Spleen (tissue), 11 donors: Measurements from ENCODE around the gene ABLIM2. TPM values are rescaled to one million over a fixed set of nuclear protein-coding genes. Genes with fewer than 3 reads are reported as not detected.
A peak's percentile ranks its signal among the peaks of the same experiment; 100 is the strongest.

Experiments
- DNase-seq: peaks from one replicate; pipeline ENCODE4 v3.0.0-alpha.2; 2020
- H3K27ac ChIP-seq, 8 donors: fragments of 200-600 bp; sonication (generic) in 7 of 8; 1 replicate in 4 of 8; 2 replicates in 4 of 8; pipeline versions ENCODE4 v1.5.0 to v1.8.0; 2016 to 2021; ENCODE audit warnings: inconsistent platforms in 4 of 8, mild to moderate bottlenecking in 4 of 8, moderate library complexity in 1 of 8
- H3K27me3 ChIP-seq, 7 donors: fragments of 200-600 bp; sonication (generic) in 6 of 7; replicated peaks in 1 of 7; 1 replicate in 4 of 7; 2 replicates in 3 of 7; pipeline versions ENCODE4 v1.5.0 to v1.8.0; 2016 to 2021; ENCODE audit warnings: inconsistent platforms in 3 of 7, mild to moderate bottlenecking in 1 of 7
- H3K36me3 ChIP-seq, 6 donors: fragments of 200-600 bp; sonication (generic) in 5 of 6; 1 replicate in 4 of 6; 2 replicates in 2 of 6; pipeline versions ENCODE4 v1.5.0 to v1.8.0; 2016 to 2021; ENCODE audit warnings: inconsistent platforms in 2 of 6
- H3K4me1 ChIP-seq, 6 donors: fragments of 200-600 bp; sonication (generic) in 5 of 6; 1 replicate in 3 of 6; 2 replicates in 3 of 6; pipeline versions ENCODE4 v1.5.0 to v1.8.0; 2016 to 2021; ENCODE audit warnings: inconsistent platforms in 3 of 6
- H3K4me3 ChIP-seq, 8 donors: fragments of 200-600 bp; sonication (generic) in 7 of 8; 1 replicate in 4 of 8; 2 replicates in 4 of 8; pipeline versions ENCODE4 v1.5.0 to v1.8.0; 2016 to 2021; ENCODE audit warnings: inconsistent platforms in 4 of 8, mild to moderate bottlenecking in 4 of 8, moderate library complexity in 2 of 8
- H3K9me3 ChIP-seq, 8 donors: fragments of 200-600 bp; sonication (generic) in 7 of 8; 1 replicate in 4 of 8; 2 replicates in 4 of 8; pipeline versions ENCODE4 v1.5.0 to v1.8.0; 2016 to 2021; ENCODE audit warnings: inconsistent platforms in 4 of 8
- POLR2A ChIP-seq, 3 donors: fragments of 450-650 bp; IDR thresholded peaks; one replicate each; pipeline ENCODE4 v1.5.1; 2017; ENCODE audit warnings: antibody characterized with exemption in 3 of 3, mild to moderate bottlenecking in 1 of 3
- POLR2AphosphoS5 ChIP-seq, 3 donors: sonication (generic); formaldehyde crosslinking; IDR thresholded peaks; one replicate each; pipeline ENCODE4 v1.5.1; 2017; ENCODE audit warnings: antibody characterized with exemption in 3 of 3
- WGBS, 5 donors: extraction: QIAGEN DNeasy Blood & Tissue Kit in 3 of 5; methylation state at CpG; one replicate each; pipeline versions ENCODE4 v1.1.5 to v1.1.7; 2013 to 2018; 5-methylcytosine and 5-hydroxymethylcytosine counted together
- intact Hi-C: fragments of 100-400 bp; cut with DNase I; formaldehyde crosslinking; loops from one replicate; pipeline ENCODE4 v1.15.0; 2023; ENCODE audit warnings: low total_unique reads
- polyA plus RNA-seq, 3 donors: library from polyadenylated mRNA; stranded (reverse); fragments of 200-250 nt; gene quantifications; one replicate each; pipeline ENCODE4 v1.2.1, GENCODE V29; 2013
- total RNA-seq, 7 donors: library from RNA; depleted of rRNA in 3 of 7; stranded (reverse); fragments of >200 nt in 3 of 7; fragmentation: NEBNext Ultra II Directional in 4 of 7; extraction: Animal tissue kit (Norgen Biotek cat#: 25700) in 4 of 7; gene quantifications; one replicate each; pipeline versions ENCODE4 v1.1.0 to v1.2.1, GENCODE V29; 2016 to 2021
- TF ChIP-seq, protein P1 (sequence below), 11 experiments: fragments of 200-600 bp in 7 of 11; fragments of 450-650 bp in 4 of 11; sonication (generic) in 4 of 11; IDR thresholded peaks in 8 of 11; conservative IDR thresholded peaks in 3 of 11; 1 replicate in 7 of 11; 2 replicates in 4 of 11; pipeline versions ENCODE4 v1.4.0 to v1.8.0; 2016 to 2021; ENCODE audit warnings: antibody characterized with exemption in 11 of 11, inconsistent platforms in 4 of 11, mild to moderate bottlenecking in 1 of 11
- donor health status: healthy with polysubstance abuse.
- donor health status: DM: no; HTN: no; CAD: no; lungs with moderate emphysema.
- donor health status: DM: no; HTN: no; CAD: no.
- donor health status: Bipolar disorder and iron deficiency.
- donor health status: healthy.
- donor health status: DM: no; HTN: no; CAD: no.
- donor health status: DM: yes; HTN: yes; CAD: no.

ABLIM2 gene
- total and polyA plus RNA-seq, 10 donors: 11.8 to 127 (median 62.8) TPM

DNA sequence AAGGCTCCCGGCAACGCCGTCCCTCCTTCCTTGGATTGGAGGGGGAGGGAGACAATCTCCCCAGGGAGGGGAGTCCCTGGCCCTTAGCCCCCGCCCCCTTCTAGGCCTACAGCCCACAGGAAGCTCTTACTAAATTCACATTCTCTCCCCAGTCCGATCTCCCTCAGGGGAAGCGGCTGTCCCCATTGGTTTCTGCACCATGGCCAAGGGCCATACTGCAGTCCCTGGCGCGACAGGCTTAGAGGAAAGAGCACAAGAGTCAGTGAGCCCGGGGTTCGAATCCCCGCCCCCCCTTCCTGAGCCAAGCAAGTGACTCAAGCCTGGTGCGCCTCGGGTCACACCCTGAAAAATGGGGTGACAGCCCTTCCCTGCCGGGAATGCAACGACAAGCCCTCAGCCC is 1.1 kb downstream of the ABLIM2 start:
- Histone ChIP-seq H3K36me3 (no peaks in the 10 kb centered on the region), H3K4me1 (peaks cover 6 to 77% (median 40%) of the 10 kb centered on the region in 6 donors), H3K4me3 (peak overlapping the region; percentile 78 to 99 (median 94)), H3K9me3 (no peaks in the 10 kb centered on the region), H3K27me3 (peaks cover 0 to 22% (median 12%) of the 10 kb centered on the region in 7 donors), H3K27ac (peak overlapping the region; percentile 27 to 85 (median 74))
- intact Hi-C loops: no loop called here
- TF ChIP-seq POLR2A (IDR thresholded peaks at IDR 0.05): no peak
- TF ChIP-seq POLR2AphosphoS5 (IDR thresholded peaks at IDR 0.05): peak in 2 of 3 donors; percentile 47 to 50
- TF ChIP-seq, protein P1, sequence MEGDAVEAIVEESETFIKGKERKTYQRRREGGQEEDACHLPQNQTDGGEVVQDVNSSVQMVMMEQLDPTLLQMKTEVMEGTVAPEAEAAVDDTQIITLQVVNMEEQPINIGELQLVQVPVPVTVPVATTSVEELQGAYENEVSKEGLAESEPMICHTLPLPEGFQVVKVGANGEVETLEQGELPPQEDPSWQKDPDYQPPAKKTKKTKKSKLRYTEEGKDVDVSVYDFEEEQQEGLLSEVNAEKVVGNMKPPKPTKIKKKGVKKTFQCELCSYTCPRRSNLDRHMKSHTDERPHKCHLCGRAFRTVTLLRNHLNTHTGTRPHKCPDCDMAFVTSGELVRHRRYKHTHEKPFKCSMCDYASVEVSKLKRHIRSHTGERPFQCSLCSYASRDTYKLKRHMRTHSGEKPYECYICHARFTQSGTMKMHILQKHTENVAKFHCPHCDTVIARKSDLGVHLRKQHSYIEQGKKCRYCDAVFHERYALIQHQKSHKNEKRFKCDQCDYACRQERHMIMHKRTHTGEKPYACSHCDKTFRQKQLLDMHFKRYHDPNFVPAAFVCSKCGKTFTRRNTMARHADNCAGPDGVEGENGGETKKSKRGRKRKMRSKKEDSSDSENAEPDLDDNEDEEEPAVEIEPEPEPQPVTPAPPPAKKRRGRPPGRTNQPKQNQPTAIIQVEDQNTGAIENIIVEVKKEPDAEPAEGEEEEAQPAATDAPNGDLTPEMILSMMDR (IDR thresholded peaks at IDR 0.05 in 8 of 11, conservative IDR thresholded peaks at IDR 0.05 in 3 of 11): no peak
- DNase-seq: no peak
- 21 to 32% (median 27%) methylated on average over 11 to 15 of the region's 15 CpGs for whole genome bisulfite sequencing, 5 donors

DNA sequence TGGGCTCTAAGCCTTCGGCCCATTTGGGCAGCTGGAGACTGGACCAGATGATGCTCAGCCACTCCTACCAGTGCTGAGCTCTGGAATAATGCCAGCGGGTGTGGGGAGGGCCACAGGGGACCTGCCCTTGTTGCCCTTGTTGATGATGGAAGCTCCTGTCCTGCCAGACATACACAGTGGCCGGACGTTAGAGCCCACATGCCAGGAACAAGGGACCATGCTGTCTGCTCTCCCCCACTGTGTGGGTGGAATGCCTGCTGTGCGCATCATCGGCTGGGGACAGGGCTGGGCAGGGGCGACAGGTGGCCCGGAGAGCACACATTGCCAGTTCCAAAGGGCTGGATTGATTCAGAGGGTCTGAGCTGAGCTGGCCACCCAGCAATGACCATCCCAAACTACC is 2.0 kb downstream of the ABLIM2 start:
- Histone ChIP-seq H3K9me3 (no peaks in the 10 kb centered on the region), H3K36me3 (no peaks in the 10 kb centered on the region), H3K4me3 (peak overlapping the region in 7 of 8 donors; percentile 78 to 99 (median 94)), H3K27me3 (peaks cover 0 to 22% (median 12%) of the 10 kb centered on the region in 7 donors), H3K27ac (peak overlapping the region in 6 of 8 donors; percentile 4 to 85 (median 75)), H3K4me1 (peaks cover 6 to 82% (median 41%) of the 10 kb centered on the region in 6 donors)
- WGBS, 5 donors: 43 to 70% (median 67%) methylated on average over 4 to 8 of the region's 8 CpGs
- intact Hi-C loops: no loop called here
- DNase-seq: peak; percentile 78
- TF ChIP-seq POLR2A (IDR thresholded peaks at IDR 0.05): no peak
- TF ChIP-seq, protein P1 (IDR thresholded peaks at IDR 0.05 in 8 of 11, conservative IDR thresholded peaks at IDR 0.05 in 3 of 11): no peak
- peak; percentile 40 to 60 (median 59) for TF ChIP-seq POLR2AphosphoS5 (IDR thresholded peaks at IDR 0.05)

DNA sequence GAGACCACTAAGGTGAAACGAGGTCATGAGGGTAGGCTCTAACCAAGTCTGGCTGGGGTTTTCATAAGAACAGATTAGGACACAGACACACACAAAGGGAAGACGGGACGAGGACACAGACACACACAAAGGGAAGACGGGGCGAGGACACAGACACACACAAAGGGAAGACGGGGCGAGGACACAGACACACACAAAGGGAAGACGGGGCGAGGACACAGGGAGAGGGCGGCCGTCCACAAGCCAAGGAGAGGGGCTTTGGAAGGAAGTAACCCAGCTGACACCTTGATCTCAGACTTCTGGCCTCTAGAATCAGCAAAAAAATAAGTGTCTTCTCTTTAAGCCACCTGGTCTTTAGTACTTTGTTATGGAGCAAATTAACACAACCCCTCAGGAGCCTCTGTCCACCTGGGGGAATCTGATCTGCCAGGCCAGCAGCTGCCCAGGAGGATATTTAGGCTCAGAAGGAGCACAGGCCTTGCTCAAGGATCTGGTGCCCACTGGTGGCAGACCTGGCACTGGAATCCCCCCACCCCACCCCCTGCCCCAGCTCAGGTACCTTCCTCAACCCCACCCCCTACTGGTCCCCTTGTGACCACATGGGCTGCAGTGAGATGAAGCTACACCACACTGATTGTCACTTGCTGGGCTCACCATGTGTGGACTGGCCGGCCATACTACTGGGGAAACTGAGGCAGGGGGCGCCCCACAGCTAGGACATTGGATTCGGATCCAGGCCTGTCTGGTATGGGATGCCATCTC is 2.8 kb downstream of the ABLIM2 start:
- no peak for TF ChIP-seq POLR2A (IDR thresholded peaks at IDR 0.05)
- TF ChIP-seq, protein P1 (IDR thresholded peaks at IDR 0.05 in 8 of 11, conservative IDR thresholded peaks at IDR 0.05 in 3 of 11): no peak
- TF ChIP-seq POLR2AphosphoS5 (IDR thresholded peaks at IDR 0.05): no peak
- H3K9me3 ChIP-seq: no peaks in the 10 kb centered on the region
- peaks cover 0 to 22% (median 12%) of the 10 kb centered on the region in 7 donors for H3K27me3 ChIP-seq
- WGBS, 5 donors: 76 to 83% (median 80%) methylated on average over 11 to 14 of the region's 14 CpGs
- peaks cover 6 to 90% (median 46%) of the 10 kb centered on the region in 6 donors for H3K4me1 ChIP-seq
- intact Hi-C loops: no loop called here
- H3K27ac ChIP-seq: peak overlapping the region in 4 of 8 donors; percentile 55 to 85 (median 76)
- no peaks in the 10 kb centered on the region for H3K36me3 ChIP-seq
- H3K4me3 ChIP-seq: peak overlapping the region in 2 of 8 donors; percentile 78 to 95
- DNase-seq: peak; percentile 69

DNA sequence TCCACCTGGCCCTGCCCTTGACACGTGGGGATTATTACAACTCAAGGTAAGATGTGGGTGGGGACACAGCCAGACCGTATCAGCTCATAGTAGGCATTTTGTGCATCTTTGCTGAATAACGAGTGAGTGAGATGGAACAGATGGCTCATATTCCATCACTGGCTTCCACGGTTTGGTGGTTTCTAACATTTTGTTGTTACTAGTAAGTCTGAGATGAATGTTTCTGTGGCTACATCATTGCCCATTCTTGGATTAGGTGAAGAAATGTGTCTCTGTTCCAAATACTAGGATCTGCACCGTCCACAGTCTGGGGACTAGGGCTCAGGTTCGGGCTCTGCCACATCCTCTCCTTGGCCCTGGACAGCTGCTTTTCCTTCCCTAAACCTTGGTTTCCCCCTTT is 3.6 kb downstream of the ABLIM2 start:
- no peaks in the 10 kb centered on the region for H3K9me3 ChIP-seq
- intact Hi-C loops: no loop called here
- TF ChIP-seq POLR2AphosphoS5 (IDR thresholded peaks at IDR 0.05) (no peak), POLR2A (IDR thresholded peaks at IDR 0.05) (no peak)
- TF ChIP-seq, protein P1 (IDR thresholded peaks at IDR 0.05 in 8 of 11, conservative IDR thresholded peaks at IDR 0.05 in 3 of 11): no peak
- DNase-seq: no peak
- H3K27ac ChIP-seq: peak overlapping the region in 4 of 8 donors; percentile 36 to 85 (median 66)
- H3K27me3 ChIP-seq: peaks cover 0 to 22% (median 12%) of the 10 kb centered on the region in 7 donors
- no peaks in the 10 kb centered on the region for H3K36me3 ChIP-seq
- peaks cover 6 to 90% (median 47%) of the 10 kb centered on the region in 6 donors for H3K4me1 ChIP-seq
- H3K4me3 ChIP-seq: no peak overlapping the region
- WGBS, 5 donors: 60 to 83% (median 70%) methylated on average over 6 of the region's 6 CpGs
